Anterior cingulate cortex (tissue), 58 donors: ENCODE results near the gene ZNF575.
A peak's percentile ranks its signal among the peaks of the same experiment; 100 is the strongest.
"Not testable (repeated sequence)": the region's sequence is repeated elsewhere in the genome, so short reads cannot be mapped to it uniquely, and the experiment has no call there.

ENCODE experiments used
- DNase-seq, 58 donors: peaks; one replicate each; lab custom pipeline; 2025; lab: John Stamatoyannopoulos, UW

The ZNF575 gene

DNA sequence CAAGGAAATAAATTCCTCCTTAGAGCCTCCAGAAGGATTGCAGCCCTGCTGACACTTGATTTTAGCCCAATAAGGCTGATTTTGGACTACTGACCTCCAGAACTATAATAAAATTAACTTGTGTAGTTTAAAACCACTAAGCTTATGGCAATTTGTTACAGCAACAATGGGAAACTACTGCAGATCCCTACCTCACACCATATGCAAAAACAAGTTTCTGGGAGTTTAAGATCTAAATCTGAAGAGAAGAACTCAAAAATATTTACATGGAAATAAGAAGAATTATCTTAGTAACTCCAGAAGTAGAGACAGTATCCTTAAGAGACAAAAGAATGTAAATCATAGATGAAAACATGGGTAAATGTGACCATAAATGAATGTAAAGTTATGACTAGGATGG, 5.9 kb downstream of the ZNF575 start:
- DNase-seq = no peak

DNA sequence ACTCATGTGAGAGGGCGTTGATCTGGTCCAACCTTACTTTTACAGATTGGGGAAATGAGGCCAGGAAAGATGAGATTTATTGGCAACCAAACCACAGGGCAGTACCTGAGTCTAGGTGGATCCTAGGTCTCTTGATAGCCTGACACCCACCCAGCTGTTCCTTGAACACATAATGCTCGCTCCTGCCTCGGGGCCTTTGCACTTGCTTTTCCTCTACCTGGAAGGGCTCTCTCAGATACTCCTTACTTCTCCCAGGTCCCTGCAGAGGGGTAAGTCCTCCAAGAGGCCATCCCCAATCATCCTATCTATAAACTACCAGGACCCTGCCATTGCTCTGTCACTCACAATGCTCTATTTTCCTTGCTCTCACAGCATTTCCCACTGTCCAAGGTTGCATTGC, 7.4 kb downstream of the ZNF575 start:
- no peak for DNase-seq

DNA sequence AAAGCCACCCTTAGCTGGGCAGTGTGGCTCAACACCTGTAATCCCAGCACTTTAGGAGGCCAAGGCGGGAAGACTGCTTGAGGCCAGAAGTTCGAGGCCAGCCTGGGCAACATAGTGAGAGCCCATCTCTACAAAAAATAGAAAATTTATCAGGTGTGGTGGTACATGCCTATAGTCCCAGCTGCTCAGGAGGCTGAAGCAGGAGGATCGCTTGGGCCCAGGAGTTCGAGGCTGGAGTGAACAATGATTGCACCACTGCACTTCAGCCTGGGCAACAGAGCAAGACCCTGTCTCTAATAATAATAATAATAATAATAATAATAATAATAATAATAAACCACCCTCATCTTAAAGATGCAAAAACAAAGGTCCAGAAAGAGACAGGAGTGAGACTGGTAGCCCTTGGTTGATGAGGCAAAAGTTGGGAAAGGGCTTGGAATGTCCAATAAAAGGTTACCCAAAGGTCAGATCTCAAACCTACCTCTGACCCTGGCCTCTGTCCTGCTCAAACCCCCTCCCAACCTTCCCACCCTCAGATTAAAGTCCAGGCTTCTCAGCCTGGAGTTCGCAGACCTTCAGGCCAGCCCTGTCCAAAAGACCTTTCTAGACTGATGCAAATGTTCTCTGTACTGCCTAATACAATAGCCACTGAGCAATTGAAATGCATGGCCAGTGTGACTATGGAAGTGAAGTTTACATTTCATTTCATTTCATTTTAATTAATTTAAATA, 9.1 kb downstream of the ZNF575 start:
- no peak for DNase-seq

DNA sequence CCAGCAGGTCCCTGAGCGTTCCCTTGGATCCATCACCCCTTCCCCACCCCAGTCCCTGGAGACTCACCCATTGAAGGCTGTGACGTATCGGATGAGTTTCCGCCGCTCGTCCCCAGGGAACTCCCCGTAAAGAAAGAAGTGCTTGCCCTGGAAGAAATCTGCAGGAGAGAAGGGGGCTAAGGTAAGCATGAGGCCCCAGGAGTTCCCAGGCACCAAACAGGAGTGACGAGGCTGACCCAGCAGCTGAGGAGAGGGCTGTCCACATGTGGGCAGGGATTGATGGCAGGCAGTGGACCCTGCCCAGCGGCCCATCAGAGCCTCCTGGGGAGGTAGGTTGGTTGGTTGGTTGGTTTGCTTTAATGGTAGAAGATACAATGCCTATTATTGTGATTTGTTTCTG, 11.1 kb downstream of the ZNF575 start:
- no peak for DNase-seq

DNA sequence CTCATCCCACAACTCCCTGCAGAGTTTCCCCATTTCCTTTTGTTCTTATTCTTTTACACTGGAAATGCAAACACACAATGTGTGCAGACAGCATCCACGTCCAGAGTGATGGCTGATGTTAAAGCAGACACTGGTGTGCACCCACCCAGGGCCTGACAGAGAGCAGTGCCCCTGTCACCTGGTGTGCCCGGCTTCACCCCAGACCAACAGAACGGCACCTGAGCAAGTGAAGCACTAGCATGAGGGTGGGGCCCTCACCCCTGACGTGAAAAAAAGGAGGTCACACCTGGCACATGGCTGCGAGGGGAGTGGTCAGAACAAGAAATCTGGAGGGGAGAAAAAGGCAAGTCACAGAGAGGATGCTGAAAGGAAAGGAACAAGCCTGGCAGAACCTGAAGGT, 12.3 kb downstream of the ZNF575 start:
- DNase-seq = no peak

DNA sequence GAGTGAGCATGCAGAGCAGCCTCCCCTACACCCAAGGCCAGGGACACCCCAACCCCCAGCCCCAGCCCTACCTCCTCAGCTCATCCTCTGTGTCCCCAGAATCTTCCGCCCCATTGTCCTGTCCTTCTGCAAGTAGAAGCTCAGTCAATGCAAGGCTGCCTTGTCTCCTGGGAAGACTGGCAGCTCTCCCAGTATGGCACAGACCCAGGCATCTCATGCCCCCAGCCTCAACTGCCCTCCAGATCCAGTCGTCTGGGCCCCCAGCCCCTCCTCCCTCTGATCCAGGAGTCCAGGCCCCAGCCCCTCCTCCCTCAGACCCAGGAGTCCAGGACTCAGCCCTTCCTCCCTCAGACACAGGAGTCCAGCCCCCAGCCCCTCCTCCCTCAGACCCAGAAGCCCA, 13.0 kb downstream of the ZNF575 start:
- DNase-seq = peak in 20 of 58 donors; percentile 3 to 26 (median 14)

DNA sequence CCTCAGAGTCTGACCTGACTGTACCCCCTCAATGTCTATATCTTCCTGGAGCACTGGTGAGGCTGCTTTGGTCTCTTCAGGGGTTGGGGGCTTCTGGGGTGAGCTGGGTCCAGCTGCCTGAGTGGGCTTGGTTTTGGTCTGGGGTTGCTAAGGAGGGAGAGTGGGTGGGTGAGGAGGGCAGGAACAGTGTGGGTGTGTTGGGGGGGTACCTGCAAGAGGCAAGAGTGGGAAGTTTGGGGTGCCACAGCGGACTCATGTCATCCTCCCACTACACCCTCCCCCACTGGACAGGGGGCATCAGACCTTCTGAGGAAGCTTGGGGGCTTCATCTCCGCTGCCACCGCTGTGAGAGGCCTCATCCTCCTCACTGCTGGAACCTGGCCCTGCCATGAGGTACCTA, 13.6 kb downstream of the ZNF575 start:
- DNase-seq = no peak

DNA sequence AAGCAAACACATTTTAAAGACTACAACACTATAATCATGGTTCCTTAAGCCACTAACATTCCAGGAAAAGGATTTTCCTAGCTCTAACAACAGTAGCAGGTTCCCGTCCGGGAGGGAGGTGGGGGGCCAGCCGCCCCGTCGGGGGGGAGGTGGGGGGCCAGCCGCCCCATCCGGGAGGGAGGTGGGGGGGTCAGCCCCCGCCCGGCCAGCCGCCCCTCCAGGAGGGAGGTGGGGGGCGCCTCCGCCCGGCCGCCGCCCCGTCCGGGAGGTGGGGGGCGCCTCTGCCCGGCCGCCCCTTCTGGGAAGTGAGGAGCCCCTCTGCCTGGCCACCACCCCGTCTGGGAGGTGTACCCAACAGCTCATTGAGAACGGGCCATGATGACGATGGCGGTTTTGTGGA, 14.9 kb downstream of the ZNF575 start:
- DNase-seq = not testable (repeated sequence)

DNA sequence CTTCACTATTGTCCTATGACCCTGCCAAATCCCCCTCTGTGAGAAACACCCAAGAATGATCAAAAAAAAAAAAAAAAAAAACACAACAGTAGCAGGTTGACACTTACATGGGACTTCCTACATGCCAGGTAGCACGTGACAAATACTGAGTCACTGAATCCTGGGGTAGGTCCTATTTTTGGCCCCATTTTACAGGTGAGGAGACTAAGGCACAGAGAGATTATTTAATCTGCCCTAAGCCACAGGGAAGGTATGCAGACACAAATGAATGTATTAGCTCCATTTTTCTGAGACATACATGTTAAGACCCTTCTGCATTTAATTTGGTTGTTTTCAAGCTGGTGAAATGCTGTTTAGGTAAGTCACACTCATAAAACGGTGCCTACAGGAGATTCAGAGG, 15.7 kb downstream of the ZNF575 start:
- no peak for DNase-seq

DNA sequence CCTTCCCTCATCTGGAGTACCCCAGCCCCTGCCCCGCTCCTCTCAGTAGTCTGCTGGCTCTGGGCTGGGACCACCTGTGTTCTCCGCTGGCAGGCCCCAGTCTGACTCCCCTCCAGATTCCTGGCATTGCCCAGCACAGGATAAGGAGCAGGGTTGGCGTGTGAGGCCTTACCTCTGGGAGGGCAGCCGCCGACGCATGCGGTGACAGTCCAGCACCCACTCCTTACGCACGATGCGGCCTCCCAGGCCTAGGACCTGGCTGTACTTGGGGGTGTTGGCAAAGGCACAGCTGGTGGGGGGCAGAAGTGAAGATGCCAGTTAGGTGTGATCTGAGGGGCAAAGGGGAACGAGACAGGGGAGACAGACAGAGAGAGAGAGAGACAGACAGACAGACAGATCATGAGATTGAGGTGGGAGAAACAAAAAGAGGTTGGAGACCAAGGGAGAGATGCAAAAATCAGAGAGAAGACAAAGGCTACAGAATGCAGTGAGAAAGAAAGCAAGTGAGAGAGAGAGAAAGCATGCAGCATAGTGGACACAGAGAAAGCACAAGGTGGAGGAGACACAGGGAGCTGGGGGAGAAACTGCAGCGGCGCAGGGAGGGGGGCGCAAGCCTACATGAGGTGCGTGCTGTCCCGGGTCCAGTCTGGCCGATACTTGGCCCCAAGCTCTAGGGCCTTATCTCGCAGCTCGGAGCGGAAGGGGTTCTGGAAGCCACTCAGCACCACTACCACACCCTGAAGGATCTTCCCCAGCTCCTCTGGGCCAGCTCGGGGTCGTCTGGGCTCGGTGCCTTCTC, 18.6 kb downstream of the ZNF575 start:
- no peak for DNase-seq

DNA sequence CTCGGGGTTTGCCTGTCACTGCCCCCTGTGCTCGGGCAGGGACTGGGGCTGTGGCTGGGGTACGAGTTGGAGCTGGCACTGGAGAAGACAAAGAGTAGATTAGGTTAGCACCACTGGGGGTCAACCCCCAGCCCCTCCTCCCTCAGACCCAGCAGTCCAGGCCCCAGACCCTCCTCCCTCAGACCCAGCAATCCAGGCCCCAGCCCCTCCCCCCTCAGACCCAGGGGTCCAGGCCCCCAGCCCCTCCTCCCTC, 19.1 kb downstream of the ZNF575 start:
- DNase-seq = no peak

DNA sequence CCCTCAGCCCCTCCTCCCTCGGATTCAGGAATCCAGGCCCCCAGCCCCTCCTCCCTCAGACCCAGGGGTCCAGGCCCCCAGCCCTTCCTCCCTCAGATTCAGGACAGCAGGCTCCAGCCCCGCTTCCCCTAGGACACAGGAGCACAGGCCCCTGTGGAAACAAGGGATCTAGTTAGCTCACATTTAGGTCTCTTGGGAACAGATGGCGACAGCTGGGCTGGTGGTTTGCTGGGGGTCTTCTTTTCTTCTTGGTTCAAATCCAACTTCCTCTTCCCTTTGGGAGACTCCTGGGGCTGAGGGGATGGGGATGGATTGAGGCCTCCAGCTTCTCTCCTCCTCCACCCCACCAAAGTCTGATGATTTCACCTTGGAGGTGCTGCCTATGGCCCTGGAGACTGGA, 19.6 kb downstream of the ZNF575 start:
- no peak for DNase-seq

DNA sequence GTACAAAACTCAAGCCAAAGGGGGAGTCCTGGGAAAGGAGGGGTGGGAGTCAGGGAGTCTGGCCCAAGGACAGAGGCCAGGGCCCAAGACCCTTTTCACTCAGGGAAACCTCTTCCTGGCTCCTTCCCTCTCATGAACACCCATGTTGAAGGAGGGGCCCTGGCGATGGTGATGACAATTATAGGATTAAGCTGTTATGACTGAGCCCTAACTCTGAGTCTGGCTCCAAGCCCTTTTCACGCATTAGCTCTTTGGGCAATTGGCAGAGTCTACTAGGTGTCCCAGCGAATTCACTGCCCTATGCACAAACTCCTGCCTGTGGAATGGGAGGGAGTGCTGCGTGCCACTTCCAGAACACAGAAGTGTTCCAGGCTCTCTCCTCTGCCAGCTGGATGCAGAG, 20.7 kb downstream of the ZNF575 start:
- DNase-seq = no peak

DNA sequence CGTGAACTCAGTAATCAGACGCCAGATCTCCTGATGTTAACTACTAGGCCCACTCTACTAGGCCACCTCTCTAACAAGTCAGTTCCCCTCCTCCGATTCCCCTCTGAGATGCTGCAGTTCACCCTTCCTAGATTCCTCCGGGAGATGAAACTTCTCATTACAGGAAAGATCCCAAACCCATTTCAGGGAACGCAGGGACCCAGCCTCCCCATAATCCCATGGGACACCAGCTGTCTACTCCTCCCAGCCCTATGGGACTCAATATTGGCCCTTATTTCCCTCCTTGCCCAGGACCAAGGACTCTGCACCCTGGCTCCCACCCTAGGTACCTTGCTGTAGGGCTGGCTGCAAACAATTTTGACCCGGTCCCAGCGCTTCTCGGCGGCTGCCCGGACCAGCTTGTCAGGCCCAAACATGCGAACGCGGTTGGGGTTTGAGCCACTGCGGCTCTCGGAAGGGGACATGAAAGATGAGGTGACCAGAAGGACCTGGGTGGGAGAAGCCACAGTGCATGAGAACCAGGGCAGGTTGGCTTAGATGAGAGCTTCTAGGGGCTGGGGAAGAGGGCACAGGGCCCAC, 21.4 kb downstream of the ZNF575 start:
- DNase-seq = no peak

DNA sequence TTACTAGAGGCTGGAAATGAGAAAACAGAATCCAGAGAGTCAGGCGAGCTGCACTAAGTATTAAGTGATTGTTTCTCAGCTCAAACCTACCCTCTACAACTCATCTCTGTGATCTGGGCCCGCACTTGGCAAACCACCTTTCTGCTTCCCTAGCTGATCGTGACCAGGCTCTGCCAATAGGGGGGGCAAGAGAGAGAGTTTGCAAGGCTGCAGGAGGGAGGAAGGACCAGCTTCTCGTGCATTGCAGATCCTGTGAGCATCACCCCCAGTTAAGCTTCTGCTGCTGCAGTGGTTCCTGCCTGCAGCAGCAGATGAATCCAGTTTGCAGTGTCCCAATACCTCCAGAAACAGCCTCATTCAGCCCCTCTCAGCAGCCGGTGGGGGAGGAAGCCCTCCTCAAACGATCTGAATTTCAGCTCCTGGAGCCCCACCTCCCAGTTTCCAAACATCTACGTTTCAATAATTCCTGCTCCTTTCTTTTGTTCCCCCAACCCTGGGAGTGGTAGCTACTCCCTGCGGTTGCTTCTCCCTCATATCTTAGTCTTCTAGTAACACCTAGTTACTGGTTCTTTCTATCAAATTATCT, 22.3 kb downstream of the ZNF575 start:
- DNase-seq = peak in 56 of 58 donors; percentile 5 to 86 (median 60)

DNA sequence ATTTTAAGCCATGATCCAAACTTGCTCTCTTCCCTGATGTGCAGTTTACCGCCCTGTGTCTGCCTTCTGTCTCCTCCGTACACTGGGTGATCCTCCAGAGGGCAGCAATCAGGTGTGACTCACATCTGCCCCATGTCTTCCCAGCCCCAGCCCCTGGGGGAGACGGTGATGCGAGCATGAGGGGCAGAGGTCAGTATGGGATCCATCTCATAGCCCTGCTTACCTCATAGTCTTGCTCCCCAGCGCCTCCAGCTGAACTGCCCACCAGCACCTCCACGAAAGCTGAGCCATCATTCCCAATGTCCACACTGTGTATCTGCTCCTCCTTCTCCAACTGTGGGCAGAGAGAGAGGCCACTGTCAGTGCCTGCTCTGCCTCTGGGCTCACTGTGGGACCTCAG, 27.7 kb downstream of the ZNF575 start:
- peak in 1 of 58 donors; percentile 5 for DNase-seq

DNA sequence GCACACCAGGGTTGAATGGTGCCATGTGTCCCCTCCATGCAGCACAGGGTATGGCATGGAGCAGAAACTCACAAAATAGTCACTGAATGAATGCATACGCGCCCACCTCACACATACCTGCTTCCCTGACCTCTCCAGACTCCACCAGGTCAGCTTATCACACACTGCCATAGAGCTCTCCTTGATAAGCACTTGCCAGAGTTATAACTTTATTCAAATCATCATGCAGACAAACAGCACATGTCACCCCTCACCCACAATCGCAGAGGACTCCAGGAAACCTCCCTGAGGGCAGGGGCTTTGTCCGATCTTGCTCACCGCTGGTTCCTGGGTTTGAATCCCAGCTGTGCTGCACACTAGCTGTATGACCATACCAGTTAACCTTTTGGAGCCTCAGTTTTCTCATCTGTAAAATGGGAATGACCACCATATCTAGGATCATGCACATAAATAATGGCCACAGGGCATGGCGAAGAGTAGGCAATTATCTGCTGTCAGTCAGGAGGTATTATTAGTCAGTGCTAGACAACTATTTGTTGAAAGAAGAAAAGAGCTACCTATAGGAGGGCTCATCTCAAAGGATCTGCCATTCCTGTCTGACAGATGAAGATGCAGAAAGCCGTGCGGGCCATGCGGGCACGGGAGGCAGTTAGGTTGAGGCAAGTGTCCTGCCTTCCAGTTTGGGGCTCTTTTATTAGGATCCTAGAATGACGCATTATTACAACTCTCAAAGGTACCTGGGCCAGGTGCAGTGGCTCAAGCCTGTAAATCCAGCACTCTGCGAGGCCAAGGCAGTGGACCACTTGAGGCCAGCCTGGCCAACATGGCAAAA, 28.4 kb downstream of the ZNF575 start:
- DNase-seq = no peak

DNA sequence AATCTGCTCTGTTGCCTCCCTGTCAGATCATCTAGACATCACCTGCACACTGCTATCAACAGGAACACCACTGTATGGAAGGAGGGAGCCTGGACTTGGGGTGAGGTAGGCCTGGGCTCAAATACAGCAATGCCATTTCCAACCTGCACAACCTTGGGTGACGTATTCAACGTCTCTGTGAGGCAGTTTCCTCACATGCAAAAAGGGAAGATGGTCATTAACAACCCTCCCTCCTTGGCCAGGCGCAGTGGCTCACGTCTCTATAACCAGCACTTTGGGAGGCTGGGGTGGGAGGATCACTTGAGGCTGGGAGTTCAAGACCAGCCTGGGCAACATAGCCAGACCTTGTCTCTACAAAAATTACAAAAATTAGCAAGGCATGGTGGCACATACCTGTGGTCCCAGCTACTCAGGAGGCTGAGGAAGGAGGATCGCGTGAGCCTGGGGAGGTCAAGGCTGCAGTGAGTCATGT, 29.3 kb downstream of the ZNF575 start:
- DNase-seq = no peak

DNA sequence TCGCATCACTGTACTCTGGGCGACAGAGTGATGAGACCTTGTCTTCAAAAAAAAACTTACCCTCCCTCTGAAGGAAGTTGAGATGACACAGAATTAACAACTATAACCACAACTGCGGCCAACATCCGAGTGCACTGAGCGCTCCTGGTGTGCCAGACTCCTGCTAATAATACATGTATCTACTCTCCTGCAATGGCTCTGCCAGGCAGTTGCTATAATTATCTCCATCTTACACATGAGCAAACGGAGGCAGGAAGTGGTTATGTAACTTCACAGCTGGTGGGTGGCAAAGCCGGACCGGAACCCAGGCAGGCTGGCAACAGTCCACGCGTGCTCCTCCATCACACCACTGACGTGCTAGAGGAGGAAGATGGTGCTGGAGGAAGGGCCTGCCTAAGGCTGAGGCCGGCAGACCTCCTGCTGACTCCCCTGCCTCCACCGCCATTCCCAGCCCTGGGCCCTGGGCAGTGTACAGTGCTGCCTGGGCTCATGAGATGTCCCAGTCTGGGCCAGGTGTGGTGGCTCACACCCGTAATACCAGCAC, 29.8 kb downstream of the ZNF575 start:
- peak; percentile 9 to 93 (median 68) for DNase-seq

DNA sequence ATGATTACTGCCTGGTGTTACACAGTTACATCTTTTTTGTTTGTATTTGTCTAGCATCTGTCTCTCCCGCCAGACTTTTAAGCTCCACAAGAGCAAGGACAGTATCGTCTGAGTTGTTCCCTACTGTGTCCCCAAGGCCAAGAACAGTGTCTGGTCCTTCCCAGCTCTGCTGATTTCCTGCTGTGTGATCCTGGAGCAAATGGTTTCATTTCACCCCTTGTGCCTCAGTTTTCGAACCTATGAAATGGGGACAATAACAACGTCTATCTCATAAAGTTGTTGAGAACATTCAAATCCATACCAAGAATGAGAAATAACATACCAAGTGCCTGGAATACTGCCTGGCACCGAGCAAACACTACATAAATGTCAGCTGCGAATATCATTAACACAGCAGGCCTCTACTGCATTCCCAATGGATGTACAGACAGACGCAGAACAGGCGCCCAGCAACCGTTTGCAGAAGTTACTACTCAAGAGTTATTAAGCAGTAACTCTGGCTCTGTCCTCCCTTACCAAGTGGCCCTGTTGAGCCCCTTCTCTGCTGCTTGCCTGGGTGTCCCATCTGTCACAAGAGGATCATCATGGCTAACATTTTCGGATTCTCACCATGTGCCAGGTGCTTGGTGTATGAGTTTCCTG, 30.9 kb downstream of the ZNF575 start:
- DNase-seq = no peak
